Measurements from ENCODE around the gene ZNF566. TPM values are rescaled to one million over a fixed set of nuclear protein-coding genes. Genes with fewer than 3 reads are reported as not detected.

ZNF566 gene
- total RNA-seq (2022) = 10.0 and 11.6 TPM in 2 replicates
- percentile 72 among the genes with signal in this experiment for Bru-seq, nascent RNA
- BruChase-seq, experiment 1, labeled RNA remaining after a 2-hour chase = percentile 78 among the genes with signal in this experiment
- BruChase-seq, experiment 2, labeled RNA remaining after a 6-hour chase = percentile 68 among the genes with signal in this experiment
- long read RNA-seq, full-length matches to known transcripts = 9 of 13 reads
- long read RNA-seq, partial matches to known transcripts = 0 of 13 reads
- long read RNA-seq, other reads (novel, unspliced or antisense) = 4 of 13 reads

- BruUV-seq (replicated peaks) = no TSS peak
Measured at GRCh38 chr19:36489118-36489919, at the start of gene ZNF566. ZNF566 (minus strand) TSS chr19:36489561; CDS start chr19:36476557, 13,004 bp downstream.

DNA sequence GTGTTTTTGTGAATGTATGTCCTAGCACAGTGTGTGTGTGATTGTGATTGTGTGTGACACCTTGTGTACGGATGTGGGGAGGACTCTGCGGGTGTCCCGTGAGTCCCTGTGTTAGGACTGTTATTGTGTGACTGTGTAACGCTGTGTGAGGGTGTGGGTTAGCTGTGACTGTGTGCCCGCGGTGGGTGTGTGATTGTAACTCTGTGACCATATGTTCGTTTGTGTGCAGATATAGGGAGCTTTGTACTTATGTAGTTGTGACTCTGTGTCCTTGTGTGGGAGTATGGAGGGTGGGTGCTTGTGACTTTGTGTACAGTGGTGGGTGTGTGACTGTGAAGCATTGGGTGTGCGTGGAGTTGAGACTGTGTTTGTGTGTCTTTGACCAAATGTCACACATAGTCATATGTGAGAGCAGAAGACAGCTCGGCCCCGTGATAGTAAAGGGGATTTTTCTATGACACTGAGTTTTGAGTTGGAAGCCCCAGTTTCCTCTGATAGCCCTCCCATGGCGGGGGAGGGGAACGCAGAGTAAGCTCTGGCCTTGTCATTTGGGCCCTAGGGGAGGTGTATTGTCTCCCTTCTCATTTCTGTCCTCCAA lies 39.7 kb upstream of the ZNF566 start:
- Histone ChIP-seq H3K4me1 (no peaks in the 10 kb centered on the region), H3K36me3 (ENCODE audit: control insufficient read depth, insufficient read depth, low read length) (peaks cover 5% of the 10 kb centered on the region), H3K27me3 (replicated peaks; ENCODE audit: control insufficient read depth, insufficient read depth, low read length) (no peaks in the 10 kb centered on the region), H3K9me3 (peaks cover 12% of the 10 kb centered on the region; the same call in 1 of the 2 replicates), H3K4me3 (ENCODE audit: low read depth, low read length) (peak overlapping the region; percentile 92)
- intact Hi-C loops (cut with micrococcal nuclease; ENCODE audit: unreplicated experiment) = loop anchor here (1.0 to 5.0 kb wide), 6 partner anchors 40 to 402 kb away; partner anchors contain the start of genes ZFP82, ZNF529, ZNF566 and ZNF567
- POLR2A ChIA-PET = interaction anchor here (0.6 to 2.0 kb wide), 5 partner anchors 12 to 315 kb away, joined by 3 to 34 read pairs (median 3); partner anchors contain the start of genes ZNF529, ZNF565 and ZNF566
- TF ChIP-seq, protein P1, sequence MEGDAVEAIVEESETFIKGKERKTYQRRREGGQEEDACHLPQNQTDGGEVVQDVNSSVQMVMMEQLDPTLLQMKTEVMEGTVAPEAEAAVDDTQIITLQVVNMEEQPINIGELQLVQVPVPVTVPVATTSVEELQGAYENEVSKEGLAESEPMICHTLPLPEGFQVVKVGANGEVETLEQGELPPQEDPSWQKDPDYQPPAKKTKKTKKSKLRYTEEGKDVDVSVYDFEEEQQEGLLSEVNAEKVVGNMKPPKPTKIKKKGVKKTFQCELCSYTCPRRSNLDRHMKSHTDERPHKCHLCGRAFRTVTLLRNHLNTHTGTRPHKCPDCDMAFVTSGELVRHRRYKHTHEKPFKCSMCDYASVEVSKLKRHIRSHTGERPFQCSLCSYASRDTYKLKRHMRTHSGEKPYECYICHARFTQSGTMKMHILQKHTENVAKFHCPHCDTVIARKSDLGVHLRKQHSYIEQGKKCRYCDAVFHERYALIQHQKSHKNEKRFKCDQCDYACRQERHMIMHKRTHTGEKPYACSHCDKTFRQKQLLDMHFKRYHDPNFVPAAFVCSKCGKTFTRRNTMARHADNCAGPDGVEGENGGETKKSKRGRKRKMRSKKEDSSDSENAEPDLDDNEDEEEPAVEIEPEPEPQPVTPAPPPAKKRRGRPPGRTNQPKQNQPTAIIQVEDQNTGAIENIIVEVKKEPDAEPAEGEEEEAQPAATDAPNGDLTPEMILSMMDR (IDR thresholded peaks at IDR 0.05; ENCODE audit: insufficient read depth in 1 of 2, low read depth in 1 of 2, low read length in 1 of 2, severe bottlenecking in 1 of 2, unreplicated experiment in 1 of 2) = no peak
- H3K36me3 Mint-ChIP-seq (ENCODE audit: insufficient read depth, unreplicated experiment) = peaks cover 32% of the 10 kb centered on the region
- BruUV-seq (replicated peaks) = TSS peak; percentile 67
- peaks cover 3% of the 10 kb centered on the region for H3K9me3 Mint-ChIP-seq (ENCODE audit: unreplicated experiment)
- CTCF ChIA-PET = interaction anchor here (1.7 kb wide), 1 partner anchor 40 kb away, joined by 7 read pairs; the partner anchor contains the start of gene ZNF566
- H3K4me1 Mint-ChIP-seq (ENCODE audit: low read depth, unreplicated experiment) = peaks cover 6% of the 10 kb centered on the region
- peak overlapping the region; percentile 99 for H3K27ac Mint-ChIP-seq (ENCODE audit: unreplicated experiment)
- DNase-seq = peak in 1 of 2 experiments; percentile 26
- H3K27me3 Mint-ChIP-seq (ENCODE audit: insufficient read depth, unreplicated experiment) = no peaks in the 10 kb centered on the region
- H3K4me3 Mint-ChIP-seq (ENCODE audit: unreplicated experiment) = peak overlapping the region; percentile 100

More at GRCh38 chr19:36489118-36489919, at the start of gene ZNF566:
- Histone ChIP-seq H3K36me3 (ENCODE audit: control insufficient read depth, insufficient read depth, low read length) (no peaks in the 10 kb centered on the region), H3K4me3 (ENCODE audit: low read depth, low read length) (peak within 1 kb of the TSS; percentile 93), H3K27me3 (replicated peaks; ENCODE audit: control insufficient read depth, insufficient read depth, low read length) (no peaks in the 10 kb centered on the region), H3K4me1 (no peaks in the 10 kb centered on the region), H3K9me3 (0 out of 2 replicates have a peak, but pooled peaks cover 3% of the 10 kb centered on the region)
- ChIA-PET POLR2A (interaction anchor here (0.5 to 2.0 kb wide), 12 partner anchors 31 to 881 kb away, joined by 3 to 34 read pairs (median 7); partner anchors contain the start of genes ZFP14, ZNF146, ZNF260 and ZNF383), CTCF (interaction anchor here (0.7 to 1.4 kb wide), 3 partner anchors 39 to 275 kb away, joined by 3 to 7 read pairs (median 3); partner anchors contain the start of genes ZFP14, ZNF146, ZNF260 and ZNF565)
- Mint-ChIP-seq H3K4me1 (ENCODE audit: low read depth, unreplicated experiment) (peaks cover 14% of the 10 kb centered on the region), H3K36me3 (ENCODE audit: insufficient read depth, unreplicated experiment) (peaks cover 33% of the 10 kb centered on the region), H3K27me3 (ENCODE audit: insufficient read depth, unreplicated experiment) (no peaks in the 10 kb centered on the region), H3K9me3 (ENCODE audit: unreplicated experiment) (peaks cover 20% of the 10 kb centered on the region), H3K4me3 (ENCODE audit: unreplicated experiment) (peak within 1 kb of the TSS; percentile 91), H3K27ac (ENCODE audit: unreplicated experiment) (peak within 1 kb of the TSS; percentile 99)
- peak; percentile 97 to 99 for DNase-seq
- TF ChIP-seq, protein P1 (IDR thresholded peaks at IDR 0.05; ENCODE audit: insufficient read depth in 1 of 2, low read depth in 1 of 2, low read length in 1 of 2, severe bottlenecking in 1 of 2, unreplicated experiment in 1 of 2) = no peak
- intact Hi-C loops (cut with micrococcal nuclease; ENCODE audit: unreplicated experiment) = loop anchor here (1.0 to 5.0 kb wide), 7 partner anchors 33 to 297 kb away; partner anchors contain the start of genes ZFP14, ZNF260, ZNF461 and ZNF529
